Forelimb muscle (tissue), 1 donor: ENCODE results near the gene C9orf152. TPM values are rescaled to one million over a fixed set of nuclear protein-coding genes. Genes with fewer than 3 reads are reported as not detected.
"Not testable (repeated sequence)": the region's sequence is repeated elsewhere in the genome, so short reads cannot be mapped to it uniquely, and the experiment has no call there.

Experiments
- DNase-seq: peaks from one replicate; pipeline ENCODE4 v3.0.0-alpha.2; 2013; ENCODE audit warnings: low read depth
- polyA plus RNA-seq: library from polyadenylated mRNA; unstranded; fragments of 120-200 nt; gene quantifications from one replicate; pipeline ENCODE4 v1.2.1, GENCODE V29; 2013; ENCODE audit not compliant: insufficient read length

Gene C9orf152
- polyA plus RNA-seq = 0.06 TPM

DNA sequence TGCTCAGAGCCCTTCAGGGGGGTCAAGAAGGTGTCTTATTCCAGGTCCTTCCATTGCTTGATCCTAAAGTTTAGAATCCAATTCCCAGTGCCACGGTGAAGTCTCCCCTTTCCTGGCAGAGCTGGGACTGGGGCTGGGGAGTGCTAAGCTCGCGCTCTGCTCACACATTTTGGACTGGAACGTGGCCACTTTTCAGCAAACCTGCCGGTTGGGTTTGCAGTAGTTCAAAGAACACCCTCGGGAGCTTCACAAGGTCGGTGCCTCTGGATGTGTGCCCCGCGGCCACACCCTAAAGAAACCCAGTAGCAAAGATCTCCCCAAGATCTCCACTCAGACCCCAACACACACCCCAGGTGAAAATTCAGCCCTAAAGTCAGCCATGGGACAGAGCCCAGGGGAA, at the start of gene C9orf152:
Gene C9orf152, minus strand, starts transcription at position 129 of the 400 bp plus-strand sequence. CDS start 580 bp downstream, outside the sequence.
- DNase-seq = no peak

GRCh38 chr9:110257097-110257841, 49.3 kb upstream of the C9orf152 start:
- no peak for DNase-seq

DNA sequence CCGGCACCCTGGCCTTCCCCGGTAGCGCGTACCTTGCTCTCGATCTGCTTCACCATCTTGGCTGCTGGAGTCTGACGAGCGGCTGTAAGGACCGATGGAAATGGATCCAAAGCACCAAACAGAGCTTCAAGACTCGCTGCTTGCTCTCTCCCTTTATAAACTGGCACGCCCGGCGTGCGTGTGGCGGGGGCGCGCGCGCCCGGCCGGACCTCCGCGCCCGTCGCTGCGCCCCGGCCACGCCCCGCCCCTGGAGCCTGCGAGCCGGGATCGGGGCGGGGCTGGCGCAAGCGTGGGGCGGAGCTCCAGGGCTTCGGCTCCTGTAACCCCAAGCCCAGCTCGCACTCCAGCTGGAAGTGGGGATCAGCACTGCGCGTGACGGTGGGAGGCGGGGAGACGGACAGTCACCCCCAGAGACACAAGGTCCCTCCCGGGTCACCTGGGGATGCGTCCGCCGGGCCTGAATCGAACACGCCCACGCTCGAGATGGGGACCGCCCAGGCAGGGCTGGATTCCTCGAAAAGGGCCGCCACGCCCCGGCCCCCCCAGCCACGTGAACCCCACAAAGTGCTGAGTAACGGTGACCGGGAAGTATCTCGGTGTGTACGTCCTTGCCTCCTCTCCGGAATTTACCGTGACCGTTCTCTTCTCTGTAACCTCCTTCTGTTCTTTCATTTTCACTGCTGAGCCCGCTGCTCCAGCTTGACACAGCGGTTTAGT, 48.6 kb upstream of the C9orf152 start, which contains the start of gene TXN:
Gene TXN, minus strand, starts transcription at position 128 of the 717 bp plus-strand sequence. Its CDS starts 72 bp downstream, at position 56.
- DNase-seq = peak; percentile 60

GRCh38 chr9:110255463-110256379, 47.8 kb upstream of the C9orf152 start:
- no peak for DNase-seq

GRCh38 chr9:110255034-110255462, 47.1 kb upstream of the C9orf152 start:
- DNase-seq = no peak

DNA sequence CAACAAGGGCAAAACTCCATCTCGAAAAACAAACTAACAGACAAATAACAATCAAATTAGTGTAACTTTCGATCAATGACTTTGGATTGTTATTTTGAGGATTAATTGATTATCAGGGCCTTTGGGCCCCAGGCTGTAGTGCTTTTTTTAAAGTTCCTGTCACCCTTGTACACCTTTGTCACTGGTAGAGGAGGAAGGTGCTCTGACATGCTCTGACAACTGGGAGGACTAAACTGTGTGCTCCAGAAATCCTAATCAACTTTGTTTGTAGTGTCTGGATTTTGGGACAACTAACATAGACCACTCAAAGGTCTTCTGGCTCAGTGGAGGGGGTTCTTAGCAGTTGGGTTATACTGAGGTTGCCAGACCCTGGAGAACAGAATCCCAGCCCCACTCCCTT, 46.5 kb upstream of the C9orf152 start:
- DNase-seq = no peak

DNA sequence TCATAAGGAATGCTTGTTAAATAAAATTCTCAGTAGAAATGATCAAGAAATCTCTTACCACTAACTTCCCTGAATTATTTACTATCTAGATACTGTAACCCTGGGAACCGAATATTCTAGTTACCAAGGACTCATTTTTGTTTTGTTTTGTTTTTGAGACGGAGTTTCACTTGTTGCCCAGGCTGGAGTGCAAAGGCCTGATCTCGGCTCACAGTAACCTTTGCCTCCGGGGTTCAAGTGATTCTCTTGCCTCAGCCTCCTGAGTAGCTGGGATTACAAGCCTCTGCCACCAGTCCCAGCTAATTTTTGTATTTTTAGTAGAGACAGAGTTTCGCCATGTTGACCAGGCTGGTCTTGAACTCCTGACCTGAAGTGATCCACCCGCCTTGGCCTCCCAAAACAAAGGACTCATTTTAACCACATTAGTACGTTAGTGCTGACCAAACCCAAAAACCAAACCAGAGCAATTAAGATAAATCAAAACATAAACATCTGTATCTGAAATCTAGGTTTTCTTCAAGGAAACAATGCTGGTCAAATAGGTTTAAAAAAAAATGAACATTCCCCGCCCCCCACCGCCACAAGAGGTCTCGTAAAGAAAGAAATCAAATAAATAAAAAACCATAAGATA, 44.7 kb upstream of the C9orf152 start:
- DNase-seq = no peak

DNA sequence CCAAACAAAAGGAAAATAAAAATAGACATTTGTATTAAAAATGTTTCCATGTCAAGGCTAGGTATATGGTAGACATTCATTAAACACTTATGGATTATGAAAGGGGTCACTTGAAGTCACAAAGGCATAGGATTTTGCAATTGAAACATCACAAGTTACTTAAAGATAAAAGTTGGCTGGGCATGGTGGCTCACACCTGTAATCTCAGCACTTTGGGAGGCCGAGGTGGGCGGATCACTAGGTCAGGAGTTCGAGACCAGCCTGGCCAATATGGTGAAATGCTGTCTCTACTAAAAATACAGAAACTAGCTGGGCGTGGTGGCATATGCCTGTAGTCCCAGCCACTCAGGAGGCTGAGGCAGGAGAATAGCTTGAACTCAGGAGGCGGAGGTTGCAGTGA, 43.8 kb upstream of the C9orf152 start:
- DNase-seq = not testable (repeated sequence)

DNA sequence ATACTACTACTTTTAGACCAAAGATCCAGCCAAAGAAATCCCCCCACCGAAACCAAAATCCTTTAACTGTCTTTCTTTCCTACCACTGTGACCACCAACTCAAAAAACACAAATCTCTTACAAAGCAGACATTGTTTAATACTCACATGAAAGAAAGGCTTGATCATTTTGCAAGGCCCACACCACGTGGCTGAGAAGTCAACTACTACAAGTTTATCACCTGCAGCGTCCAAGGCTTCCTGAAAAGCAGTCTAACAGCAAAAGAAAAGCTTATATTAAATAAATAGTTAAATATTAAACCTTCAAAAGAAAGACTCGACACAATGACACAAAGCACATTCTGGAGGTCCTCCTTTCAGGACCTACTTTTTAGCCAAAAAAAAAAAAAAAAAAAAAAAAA, 43.3 kb upstream of the C9orf152 start:
- DNase-seq = no peak

DNA sequence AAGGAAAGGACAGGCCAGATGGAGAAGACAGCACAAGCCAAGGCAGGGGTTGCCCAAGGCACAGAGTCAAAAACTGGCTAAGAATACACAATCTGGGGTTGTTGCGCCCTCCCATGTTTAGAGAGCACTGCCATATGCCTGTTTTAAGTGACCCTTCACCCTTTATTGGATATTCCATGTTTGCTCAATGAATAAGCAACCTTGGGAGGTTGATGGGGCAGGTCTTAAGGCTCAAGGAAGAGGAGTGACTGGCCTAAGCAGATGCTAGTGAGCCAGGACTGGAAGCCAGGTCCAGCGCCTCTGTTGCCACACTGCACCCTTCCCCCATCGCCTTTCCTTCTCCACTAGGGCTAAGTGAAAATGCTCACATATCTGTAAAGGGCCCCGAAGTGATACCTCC, 41.6 kb upstream of the C9orf152 start:
- DNase-seq = no peak

- DNase-seq = no peak
Observed at GRCh38 chr9:110248361-110248760, 40.4 kb upstream of the C9orf152 start.

DNA sequence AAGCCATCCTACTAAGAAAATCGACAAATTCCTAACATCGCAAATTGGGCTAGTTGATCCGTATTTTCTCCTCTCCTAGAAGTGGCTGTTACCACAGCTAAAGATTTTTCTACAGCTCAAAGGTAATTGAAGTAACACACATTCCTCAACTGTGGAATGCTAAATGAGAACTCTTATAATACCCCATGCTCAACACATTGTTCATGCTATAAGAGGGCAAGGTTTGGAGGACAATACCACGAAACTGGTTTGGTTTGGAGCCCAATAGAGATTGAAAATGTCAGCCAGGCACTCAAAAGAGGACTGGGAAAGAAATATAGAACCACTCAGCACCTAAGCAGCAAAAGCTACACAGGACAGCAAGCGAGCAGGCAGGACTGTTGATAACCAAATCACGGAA, 38.3 kb upstream of the C9orf152 start:
- DNase-seq = no peak

GRCh38 chr9:110244616-110245015, 36.7 kb upstream of the C9orf152 start:
- no peak for DNase-seq

GRCh38 chr9:110241858-110242321, 33.9 kb upstream of the C9orf152 start:
- no peak for DNase-seq

- DNase-seq = no peak
Observed at GRCh38 chr9:110241260-110241857, 33.4 kb upstream of the C9orf152 start.

DNA sequence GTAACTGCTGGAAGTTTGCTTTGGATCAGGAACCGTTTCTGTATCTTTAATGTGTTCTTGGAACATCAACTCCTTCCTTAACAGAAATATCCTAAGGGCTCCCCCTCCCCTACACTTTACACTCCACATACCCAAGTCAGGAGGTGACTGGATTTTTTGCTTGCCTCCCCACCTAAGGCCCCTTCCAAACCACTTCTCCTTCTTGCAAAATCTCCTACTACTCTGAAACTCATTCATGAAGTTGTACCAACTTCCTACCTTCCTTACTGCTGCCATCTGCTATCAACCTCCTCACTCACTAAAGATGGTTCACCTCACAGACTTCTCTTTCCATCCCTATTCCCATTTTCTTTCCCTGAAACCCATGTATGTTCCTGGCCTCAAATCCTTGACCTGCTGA, 32.2 kb upstream of the C9orf152 start:
- DNase-seq = no peak

DNA sequence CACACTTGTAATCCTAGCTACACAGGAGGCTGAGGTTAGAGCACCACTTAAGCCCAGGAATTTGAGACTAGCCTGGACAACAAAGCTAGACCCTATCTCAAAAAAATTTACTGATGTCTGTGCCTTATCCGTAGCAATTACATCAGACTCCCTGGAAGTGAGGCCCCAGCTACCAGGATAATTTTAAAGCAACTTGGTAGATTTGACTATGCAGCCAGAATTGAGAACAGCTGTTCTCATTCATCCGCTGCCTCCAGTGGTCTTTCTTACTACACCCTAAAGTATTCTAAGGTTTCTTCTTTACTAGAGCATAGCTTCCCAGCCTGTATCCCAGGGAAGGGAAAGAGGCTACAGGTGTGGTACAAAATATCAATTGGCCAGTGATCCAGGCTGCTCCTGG, 20.4 kb upstream of the C9orf152 start:
- no peak for DNase-seq

GRCh38 chr9:110224583-110224982, 16.6 kb upstream of the C9orf152 start:
- DNase-seq = no peak

GRCh38 chr9:110220809-110221208, 12.8 kb upstream of the C9orf152 start:
- DNase-seq = no peak

DNA sequence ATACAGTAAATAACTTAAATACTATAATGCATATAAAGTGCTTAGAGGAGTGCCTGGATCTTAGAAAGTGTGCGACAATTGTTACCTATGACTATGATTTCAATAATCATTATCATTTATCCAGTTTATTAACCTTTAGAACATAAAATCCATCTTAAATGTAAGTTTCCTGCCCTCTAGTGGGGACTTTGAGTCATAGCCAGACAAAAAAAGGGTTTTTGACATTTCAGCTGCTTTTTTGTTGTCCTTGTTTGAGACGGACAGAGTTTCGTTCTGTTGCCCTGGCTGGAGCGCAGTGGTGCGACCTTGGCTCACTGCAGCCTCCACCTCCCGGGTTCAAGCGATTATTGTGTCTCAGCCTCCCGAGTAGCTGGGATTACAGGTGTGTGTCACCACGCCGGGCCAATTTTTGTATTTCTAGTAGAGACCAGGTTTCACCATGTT, 9.7 kb upstream of the C9orf152 start:
- no peak for DNase-seq
